GM12878 (cell line): ENCODE data around the gene ZBTB7B. TPM values are rescaled to one million over a fixed set of nuclear protein-coding genes. Genes with fewer than 3 reads are reported as not detected.

Experiments
- ATAC-seq: fragments of 200-7000 bp; cut with Tn5 transposase; 3 replicates; pipeline ENCODE4 v1.9.1; 2020; ENCODE audit warnings: mild to moderate bottlenecking, moderate library complexity
- BruUV-seq: library from RNA; stranded (reverse); fragments of 400-500 nt; replicated peaks from 2 replicates; lab custom pipeline; 2021; lab: Mats Ljungman, UMichigan
- CTCF ChIA-PET: fragments of 300-600 bp; sonication (Branson Sonifier 250); formaldehyde crosslinking; extraction: SDS; loops from one replicate; lab custom pipeline; 2021; ENCODE audit warnings: inconsistent platforms; lab: Yijun Ruan, JAX
- POLR2A ChIA-PET: fragments of 350-600 bp; formaldehyde crosslinking; extraction: SDS; loops from one replicate; lab custom pipeline; 2021; ENCODE audit warnings: inconsistent platforms; lab: Charles Lee
- RAD21 ChIA-PET: fragments of 300-600 bp; sonication (Branson Sonifier 250); formaldehyde crosslinking; loops from one replicate; lab custom pipeline; 2023; ENCODE audit warnings: antibody characterized with exemption; ENCODE audit not compliant: unreplicated experiment; lab: Charles Lee
- SMC1A ChIA-PET: fragments of 300-600 bp; sonication (Branson Sonifier 250); formaldehyde crosslinking; loops from one replicate; lab custom pipeline; 2023; ENCODE audit not compliant: unreplicated experiment, uncharacterized antibody; lab: Charles Lee
- DNase-seq: peaks from one replicate; pipeline ENCODE4 v3.0.0-alpha.2; 2011; ENCODE audit warnings: low read depth, low spot score
- FAIRE-seq: peaks from 3 replicates; lab custom pipeline; 2011; peaks lifted over from hg19 to GRCh38; lab: Jason Lieb, UNC
- H2AFZ ChIP-seq: 2 replicates; pipeline ENCODE4 v1.6.0; 2011; ENCODE audit warnings: low read depth, low read length, control low read depth; ENCODE audit not compliant: control insufficient read depth
- H3K27ac ChIP-seq: 2 replicates; pipeline ENCODE4 v1.5.1; 2011; ENCODE audit warnings: control low read depth; ENCODE audit not compliant: control insufficient read depth, insufficient read depth
- H3K27me3 ChIP-seq, 2 experiments: replicated peaks in 1 of 2; 2 replicates each; pipeline versions ENCODE4 v1.6.0 to v1.6.1; 2011; ENCODE audit warnings: low read length in 1 of 2; ENCODE audit not compliant: control insufficient read depth in 2 of 2, insufficient read depth in 2 of 2
- H3K36me3 ChIP-seq, 2 experiments: 2 replicates each; pipeline ENCODE4 v1.5.1; 2011; ENCODE audit warnings: low read length in 1 of 2; ENCODE audit not compliant: control insufficient read depth in 2 of 2, insufficient read depth in 2 of 2
- H3K4me1 ChIP-seq: 2 replicates; pipeline ENCODE4 v1.6.1; 2011; ENCODE audit warnings: mild to moderate bottlenecking, low read length, moderate library complexity, mixed read lengths; ENCODE audit not compliant: control insufficient read depth, insufficient read depth
- H3K4me2 ChIP-seq: 2 replicates; pipeline ENCODE4 v1.6.0; 2011; ENCODE audit warnings: control low read depth; ENCODE audit not compliant: control insufficient read depth, insufficient read depth
- H3K4me3 ChIP-seq: fragments of 200-600 bp; sonication (generic); 2 replicates; pipeline ENCODE4 v1.5.1; 2016
- H3K79me2 ChIP-seq: 2 replicates; pipeline ENCODE4 v1.6.0; 2011; ENCODE audit warnings: low read length; ENCODE audit not compliant: control insufficient read depth, insufficient read depth
- H3K9ac ChIP-seq: 2 replicates; pipeline ENCODE4 v1.8.0; 2011; ENCODE audit warnings: low read length, control low read depth, mixed read lengths; ENCODE audit not compliant: control insufficient read depth, insufficient read depth
- H3K9me3 ChIP-seq: replicated peaks from 3 replicates; pipeline ENCODE4 v1.5.1; 2011; ENCODE audit warnings: mild to moderate bottlenecking, low read length; ENCODE audit not compliant: control insufficient read depth, insufficient read depth
- H4K20me1 ChIP-seq: 2 replicates; pipeline ENCODE4 v1.6.0; 2011; ENCODE audit not compliant: control insufficient read depth, insufficient read depth
- BCL11A ChIP-seq: IDR thresholded peaks from 2 replicates; pipeline ENCODE4 v1.6.1; 2011; ENCODE audit warnings: low read depth, low read length
- CREM ChIP-seq: IDR thresholded peaks from 2 replicates; pipeline ENCODE4 v1.6.1; 2014; ENCODE audit warnings: antibody characterized with exemption, low read depth
- EED ChIP-seq: sonication (generic); IDR thresholded peaks from 2 replicates; pipeline ENCODE4 v1.6.1; 2016; ENCODE audit warnings: antibody characterized with exemption, low read depth
- EGR1 ChIP-seq, 2 experiments: IDR thresholded peaks; 1 replicate in 1 of 2; 2 replicates in 1 of 2; pipeline ENCODE4 v1.6.1; 2011 to 2012; ENCODE audit warnings: low read depth in 2 of 2, low read length in 2 of 2, borderline replicate concordance in 1 of 2, mild to moderate bottlenecking in 1 of 2, moderate library complexity in 1 of 2
- ETV6 ChIP-seq, 2 experiments: fragments of 450-650 bp in 1 of 2; IDR thresholded peaks in 1 of 2; conservative IDR thresholded peaks in 1 of 2; 2 replicates each; pipeline ENCODE4 v1.6.1; 2014; ENCODE audit warnings: antibody characterized with exemption in 1 of 2, borderline replicate concordance in 1 of 2, low read depth in 1 of 2, mild to moderate bottlenecking in 1 of 2, moderate library complexity in 1 of 2
- HCFC1 ChIP-seq: fragments of 150-350 bp; IDR thresholded peaks from 2 replicates; pipeline ENCODE4 v1.6.1; 2014; ENCODE audit warnings: low read length
- HDAC2 ChIP-seq: fragments of 200-600 bp; sonication (generic); IDR thresholded peaks from 2 replicates; pipeline ENCODE4 v1.6.1; 2017
- HDGF ChIP-seq: fragments of 450-650 bp; IDR thresholded peaks from 2 replicates; pipeline ENCODE4 v1.6.1; 2016; ENCODE audit warnings: antibody characterized with exemption
- IKZF1 ChIP-seq: fragments of 450-650 bp; conservative IDR thresholded peaks from 2 replicates; pipeline ENCODE4 v1.6.1; 2017; ENCODE audit warnings: antibody characterized with exemption, mild to moderate bottlenecking
- MLLT1 ChIP-seq: fragments of 450-650 bp; IDR thresholded peaks from 2 replicates; pipeline ENCODE4 v1.6.1; 2016; ENCODE audit warnings: mild to moderate bottlenecking
- NR2C1 ChIP-seq: fragments of 450-650 bp; IDR thresholded peaks from 2 replicates; pipeline ENCODE4 v1.6.1; 2017; ENCODE audit warnings: antibody characterized with exemption, mild to moderate bottlenecking, moderate library complexity
- PKNOX1 ChIP-seq: fragments of 450-650 bp; IDR thresholded peaks from 2 replicates; pipeline ENCODE4 v1.6.1; 2016; ENCODE audit warnings: mild to moderate bottlenecking
- RAD21 ChIP-seq: IDR thresholded peaks from 2 replicates; pipeline ENCODE4 v1.6.1; 2011; ENCODE audit warnings: mild to moderate bottlenecking, low read depth, low read length, moderate library complexity; ENCODE audit not compliant: insufficient read depth
- SIX5 ChIP-seq: IDR thresholded peaks from 2 replicates; pipeline ENCODE4 v1.6.1; 2011; ENCODE audit warnings: mild to moderate bottlenecking, low read depth, low read length, moderate library complexity; ENCODE audit not compliant: severe bottlenecking
- YY1 ChIP-seq: IDR thresholded peaks from 2 replicates; pipeline ENCODE4 v1.6.1; 2011; ENCODE audit warnings: low read depth, mild to moderate bottlenecking, low read length
- WGBS: methylation state at CpG from one replicate; pipeline ENCODE4 v1.1.6; 2016; ENCODE audit warnings: low lambda C conversion rate; ENCODE audit not compliant: insufficient replicate concordance, insufficient coverage; ENCODE audit errors: missing lambda C conversion rate; 5-methylcytosine and 5-hydroxymethylcytosine counted together
- in situ Hi-C: fragments of 300-500 bp; cut with MboI; formaldehyde crosslinking; loops from 9 replicates; pipeline ENCODE4 v1.14.3; 2018; ENCODE audit warnings: mixed read lengths
- intact Hi-C: fragments of 100-400 bp; cut with micrococcal nuclease; formaldehyde crosslinking; loops from one replicate; pipeline ENCODE4 v1.14.2; 2022; ENCODE audit not compliant: unreplicated experiment
- polyA plus RNA-seq, 11 experiments: library from polyadenylated mRNA; depleted of rRNA in 4 of 11; unstranded in 6 of 11; stranded (reverse) in 5 of 11; fragments of >200 nt; fragmentation: Nextera tagmentation in 4 of 11; fragmentation: Illumina TruSeq in 1 of 11; extraction: Ambion mirVana in 4 of 11; extraction: Trizol in 1 of 11; gene quantifications; 1 replicate in 1 of 11; 2 replicates in 10 of 11; pipeline versions ENCODE4 v1.2.1 to v1.2.3, GENCODE V29; 2011 to 2016; ENCODE audit warnings: inconsistent platforms in 2 of 11, missing spikeins in 2 of 11, low read depth in 1 of 11
- total RNA-seq, 4 experiments: library from RNA; depleted of rRNA in 3 of 4; stranded (reverse); fragments of >200 nt in 3 of 4; fragmentation: Illumina TruSeq in 1 of 4; extraction: Trizol in 1 of 4; gene quantifications; 2 replicates each; pipeline versions ENCODE4 v1.2.1 to v1.2.3, GENCODE V29; 2013 to 2021
- TF ChIP-seq, protein P1 (sequence below): IDR thresholded peaks from 2 replicates; pipeline ENCODE4 v1.6.1; 2012; ENCODE audit warnings: mild to moderate bottlenecking, low read depth, low read length

ZBTB7B gene
- total and polyA plus RNA-seq, 10 of the 15 experiments (the other 5 are each of a cell fraction or from before 2014, with no cell fraction given) = 0.11 to 44.9 (median 11.3) TPM

GRCh38 chr1:155006601-155007101 is 4.0 kb downstream of the ZBTB7B start:
- peak; percentile 38 for FAIRE-seq
- ChIA-PET POLR2A (interaction anchor here (1.0 to 1.7 kb wide), 5 partner anchors 10 to 70 kb away, joined by 3 to 5 read pairs (median 4); partner anchors contain the start of genes PMVK and SHC1), RAD21 (interaction anchor here (0.7 to 1.5 kb wide), 2 partner anchors 24 to 38 kb away, joined by 3 read pairs; partner anchors contain the start of gene FLAD1), CTCF (interaction anchor here (0.7 to 3.6 kb wide), 3 partner anchors 10 to 66 kb away, joined by 3 to 27 read pairs (median 3); no protein-coding TSS in a partner anchor), SMC1A (interaction anchor here (1.1 to 1.3 kb wide), 2 partner anchors 11 to 35 kb away, joined by 3 read pairs; no protein-coding TSS in a partner anchor)
- peak; percentile 31 for ATAC-seq
- H3K4me3 ChIP-seq = 0 out of 2 replicates have a peak overlapping the region, but pooled peaks have one; percentile 15
- peaks cover 0 to 5% of the 10 kb centered on the region in 2 experiments; a peak in 2 of 4 replicates for H3K36me3 ChIP-seq
- in situ Hi-C loops (no loop called here), intact Hi-C loops (no loop called here)
- no TSS peak for BruUV-seq
- 0 out of 2 replicates have a peak, but pooled peaks cover 3% of the 10 kb centered on the region for H4K20me1 ChIP-seq
- no peaks in the 10 kb centered on the region for H3K27me3 ChIP-seq
- peak overlapping the region; percentile 67 for H3K27ac ChIP-seq
- H3K9ac ChIP-seq = peak overlapping the region; percentile 48; the same call in 1 of the 2 replicates
- peaks cover 61% of the 10 kb centered on the region for H3K79me2 ChIP-seq
- H2AFZ ChIP-seq = no peak overlapping the region; the same call in 1 of the 2 replicates
- WGBS = 0% methylated on average over 2 of the region's 2 CpGs
- no peak for DNase-seq
- TF ChIP-seq HCFC1 (peak; percentile 93), HDGF (peak; percentile 80; the same call in 1 of the 2 replicates), SIX5 (peak; percentile 99), YY1 (peak; percentile 71), NR2C1 (0 out of 2 replicates have a peak, but pooled peaks have one; percentile 28), HDAC2 (no peak), IKZF1 (peak; percentile 87), MLLT1 (peak; percentile 42; the same call in 1 of the 2 replicates), RAD21 (no peak), CREM (peak; percentile 84; the same call in 1 of the 2 replicates), PKNOX1 (no peak), EGR1 (IDR thresholded peaks at IDR 0.05; ENCODE audit: borderline replicate concordance in 1 of 2, low read depth in 2 of 2, low read length in 2 of 2) (peak in 1 of 2 experiments; percentile 28; a peak in 1 of 3 replicates), ETV6 (conservative IDR thresholded peaks at IDR 0.05 in 1 of 2, IDR thresholded peaks at IDR 0.05 in 1 of 2; ENCODE audit: borderline replicate concordance in 1 of 2, low read depth in 1 of 2) (peak in 1 of 2 experiments; percentile 80; a peak in 2 of 4 replicates), BCL11A (no peak), EED (peak; percentile 46; the same call in 1 of the 2 replicates)
- TF ChIP-seq, protein P1, sequence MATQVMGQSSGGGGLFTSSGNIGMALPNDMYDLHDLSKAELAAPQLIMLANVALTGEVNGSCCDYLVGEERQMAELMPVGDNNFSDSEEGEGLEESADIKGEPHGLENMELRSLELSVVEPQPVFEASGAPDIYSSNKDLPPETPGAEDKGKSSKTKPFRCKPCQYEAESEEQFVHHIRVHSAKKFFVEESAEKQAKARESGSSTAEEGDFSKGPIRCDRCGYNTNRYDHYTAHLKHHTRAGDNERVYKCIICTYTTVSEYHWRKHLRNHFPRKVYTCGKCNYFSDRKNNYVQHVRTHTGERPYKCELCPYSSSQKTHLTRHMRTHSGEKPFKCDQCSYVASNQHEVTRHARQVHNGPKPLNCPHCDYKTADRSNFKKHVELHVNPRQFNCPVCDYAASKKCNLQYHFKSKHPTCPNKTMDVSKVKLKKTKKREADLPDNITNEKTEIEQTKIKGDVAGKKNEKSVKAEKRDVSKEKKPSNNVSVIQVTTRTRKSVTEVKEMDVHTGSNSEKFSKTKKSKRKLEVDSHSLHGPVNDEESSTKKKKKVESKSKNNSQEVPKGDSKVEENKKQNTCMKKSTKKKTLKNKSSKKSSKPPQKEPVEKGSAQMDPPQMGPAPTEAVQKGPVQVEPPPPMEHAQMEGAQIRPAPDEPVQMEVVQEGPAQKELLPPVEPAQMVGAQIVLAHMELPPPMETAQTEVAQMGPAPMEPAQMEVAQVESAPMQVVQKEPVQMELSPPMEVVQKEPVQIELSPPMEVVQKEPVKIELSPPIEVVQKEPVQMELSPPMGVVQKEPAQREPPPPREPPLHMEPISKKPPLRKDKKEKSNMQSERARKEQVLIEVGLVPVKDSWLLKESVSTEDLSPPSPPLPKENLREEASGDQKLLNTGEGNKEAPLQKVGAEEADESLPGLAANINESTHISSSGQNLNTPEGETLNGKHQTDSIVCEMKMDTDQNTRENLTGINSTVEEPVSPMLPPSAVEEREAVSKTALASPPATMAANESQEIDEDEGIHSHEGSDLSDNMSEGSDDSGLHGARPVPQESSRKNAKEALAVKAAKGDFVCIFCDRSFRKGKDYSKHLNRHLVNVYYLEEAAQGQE = no peak
- TF ChIP-seq, all 136 proteins: peak for 11
- Histone ChIP-seq H3K9me3 (no peaks in the 10 kb centered on the region), H3K4me1 (peaks cover 56% of the 10 kb centered on the region), H3K4me2 (peak overlapping the region; percentile 32)
